ENCODE results near the gene PRICKLE2. TPM values are rescaled to one million over a fixed set of nuclear protein-coding genes. Genes with fewer than 3 reads are reported as not detected.

PRICKLE2 gene
- polyA plus RNA-seq, 1 donor, result 6.9 TPM

- DNase-seq (ENCODE audit: low read depth), result no peak
Observed at GRCh38 chr3:64048631-64049061, 176.6 kb downstream of the PRICKLE2 start.

- DNase-seq (ENCODE audit: low read depth), result no peak
Observed at GRCh38 chr3:64047787-64048186, 177.5 kb downstream of the PRICKLE2 start.

GRCh38 chr3:64046996-64047594 is 178.2 kb downstream of the PRICKLE2 start:
- DNase-seq (ENCODE audit: low read depth), result no peak

GRCh38 chr3:64046592-64046991 is 178.7 kb downstream of the PRICKLE2 start:
- DNase-seq (ENCODE audit: low read depth), result no peak

- no peak for DNase-seq (ENCODE audit: low read depth)
Observed at GRCh38 chr3:64042952-64043351, 182.3 kb downstream of the PRICKLE2 start.

Other genes with a start within 250 kb of the PRICKLE2 start
- gene PSMD6, start 202.0 kb downstream of the PRICKLE2 start, polyA plus RNA-seq (ENCODE audit: insufficient read length), result 78.5 TPM

Measured in forelimb muscle (tissue), 1 donor.